ENCODE data around the gene ITPR2.
"Not testable (repeated sequence)": the region's sequence is repeated elsewhere in the genome, so short reads cannot be mapped to it uniquely, and the experiment has no call there.

The ITPR2 gene

DNA sequence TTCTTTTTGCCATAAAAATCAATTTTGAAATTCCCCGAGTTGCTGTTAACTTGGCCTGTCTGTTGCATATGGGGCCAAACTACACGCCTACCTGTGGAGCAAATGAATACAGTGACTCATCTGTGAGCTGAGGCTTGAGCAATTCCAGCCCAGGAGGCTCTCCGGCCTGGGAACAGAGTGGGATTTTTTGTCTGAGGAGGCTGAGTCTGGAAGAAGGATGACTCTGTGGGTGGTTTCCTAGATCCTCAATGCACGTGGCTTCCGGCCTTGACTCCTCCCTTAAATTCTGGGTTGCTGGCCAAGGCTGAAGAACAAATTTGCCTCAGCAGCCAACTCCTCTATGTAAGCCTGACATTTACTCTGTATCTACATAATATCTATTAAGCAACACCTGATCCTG is 513.5 kb downstream of the ITPR2 start:
- no peak for DNase-seq

DNA sequence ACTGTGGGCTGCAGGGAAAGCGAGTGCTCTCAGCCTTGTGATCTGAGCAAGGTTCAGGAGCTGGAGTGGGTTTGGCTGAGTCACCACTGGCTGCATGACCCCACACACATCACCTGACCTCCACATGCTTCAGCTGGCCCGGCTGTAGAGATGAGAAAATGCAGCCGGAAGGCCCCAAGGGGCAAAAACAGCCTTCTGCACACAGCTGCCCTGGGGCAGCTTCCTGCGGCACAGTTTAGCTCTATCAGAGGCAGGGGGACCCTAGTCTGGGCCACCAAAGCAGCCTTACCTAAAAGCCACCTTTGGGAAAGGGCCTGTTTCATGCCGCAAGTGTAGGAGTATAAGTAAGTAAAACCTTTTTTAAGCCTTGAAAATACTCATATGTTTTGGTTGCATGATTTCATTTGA is 514.3 kb downstream of the ITPR2 start:
- DNase-seq = no peak

DNA sequence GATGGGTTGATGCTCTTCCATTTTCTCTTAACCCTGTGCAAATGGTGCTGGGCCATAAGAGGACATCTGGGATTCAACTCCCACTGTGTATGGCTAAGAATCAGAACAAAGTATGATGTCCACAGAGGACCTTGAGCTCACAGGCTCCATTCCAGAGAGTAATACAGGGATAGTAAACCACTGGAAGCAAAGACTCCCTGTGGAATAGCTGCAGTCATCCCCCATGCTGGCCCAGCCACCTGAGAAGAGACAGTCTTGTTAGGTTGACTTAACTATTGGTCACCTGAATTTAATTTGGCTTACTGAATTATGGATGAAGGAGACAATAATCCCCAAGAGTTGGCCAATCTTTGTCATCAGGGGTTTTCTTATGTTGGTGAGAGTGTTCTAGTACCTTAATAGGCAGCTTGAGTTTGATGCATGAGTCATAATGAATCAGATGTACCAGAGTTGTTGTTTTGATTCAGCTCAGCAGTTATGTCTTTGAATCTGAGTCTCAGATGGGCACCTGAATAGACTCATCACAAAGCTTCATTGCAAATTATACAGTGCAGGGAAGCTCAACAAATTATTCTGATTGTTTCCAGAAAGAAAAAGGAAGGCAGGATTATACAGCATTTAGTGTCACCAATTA is 514.9 kb downstream of the ITPR2 start:
- DNase-seq = no peak

DNA sequence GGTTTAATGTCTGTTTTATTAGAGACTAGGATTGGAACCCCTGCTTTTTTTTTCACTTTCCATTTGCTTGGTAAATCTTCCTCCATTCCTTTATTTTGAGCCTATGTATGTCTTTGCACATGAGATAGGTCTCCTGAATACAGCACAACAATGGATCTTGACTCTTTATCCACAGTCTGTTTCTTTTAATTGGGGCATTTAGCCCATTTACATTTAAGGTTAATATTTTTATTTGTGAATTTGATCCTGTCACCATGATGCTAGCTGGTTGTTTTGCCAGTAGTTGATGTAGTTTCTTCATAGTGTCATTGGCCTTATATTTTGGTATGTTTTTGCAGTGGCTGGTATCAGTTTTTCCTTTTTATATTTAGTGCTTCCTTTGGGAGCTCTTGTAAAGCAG is 518.9 kb downstream of the ITPR2 start:
- not testable (repeated sequence) for DNase-seq

DNA sequence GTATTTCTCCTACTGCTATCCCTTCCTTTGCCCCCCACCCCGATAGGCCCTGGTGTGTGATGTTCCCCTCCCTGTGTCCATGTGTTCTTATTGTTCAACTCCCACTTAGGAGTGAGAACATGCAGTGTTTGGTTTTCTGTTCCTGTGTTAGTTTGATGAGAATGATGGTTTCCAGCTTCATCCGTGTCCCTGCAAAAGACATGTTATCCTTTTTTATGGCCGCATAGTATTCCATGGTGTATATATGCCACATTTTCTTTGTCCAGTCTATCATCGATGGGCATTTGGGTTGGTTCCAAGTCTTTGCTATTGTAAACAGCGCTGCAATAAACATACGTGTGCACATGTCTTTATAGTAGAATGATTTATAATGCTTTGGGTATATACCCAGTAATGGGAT is 522.5 kb downstream of the ITPR2 start:
- DNase-seq = not testable (repeated sequence)

DNA sequence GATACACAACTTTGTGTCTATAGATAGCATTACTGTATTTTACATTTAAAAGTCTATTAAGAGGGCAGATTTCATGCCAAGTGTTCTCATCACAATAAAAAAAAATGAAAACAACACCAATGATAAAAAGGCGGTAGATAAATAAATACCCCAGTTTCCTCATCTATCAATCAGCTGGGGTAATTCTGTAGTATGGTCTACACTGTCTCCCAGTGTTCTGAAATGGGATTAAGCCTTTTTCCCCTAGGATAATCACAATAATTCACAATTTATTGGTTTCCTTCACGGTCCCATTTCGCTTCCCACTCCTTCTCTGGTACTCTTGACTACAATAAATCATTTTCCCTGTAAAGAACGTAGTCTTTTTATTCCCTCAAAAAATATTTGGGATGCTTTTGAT is 523.4 kb downstream of the ITPR2 start:
- no peak for DNase-seq

DNA sequence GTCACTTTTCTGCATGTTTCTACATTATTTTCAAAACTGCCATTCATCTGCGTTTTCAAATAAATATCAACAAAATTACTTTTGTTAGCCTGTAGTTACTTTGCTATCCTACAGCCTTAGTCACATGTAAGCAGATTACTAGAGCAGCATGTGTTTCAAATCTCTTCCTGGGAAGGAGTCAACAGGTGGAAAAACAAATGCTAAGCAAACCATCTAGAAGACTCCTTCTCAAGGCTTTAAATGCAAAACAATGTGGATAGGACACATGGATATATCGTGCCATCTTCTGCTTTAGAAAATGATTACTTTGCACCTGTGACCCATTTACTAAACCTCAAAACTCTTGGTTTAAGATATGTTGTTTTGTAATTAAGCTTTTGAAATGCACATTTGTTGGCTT is 528.7 kb downstream of the ITPR2 start:
- no peak for DNase-seq

DNA sequence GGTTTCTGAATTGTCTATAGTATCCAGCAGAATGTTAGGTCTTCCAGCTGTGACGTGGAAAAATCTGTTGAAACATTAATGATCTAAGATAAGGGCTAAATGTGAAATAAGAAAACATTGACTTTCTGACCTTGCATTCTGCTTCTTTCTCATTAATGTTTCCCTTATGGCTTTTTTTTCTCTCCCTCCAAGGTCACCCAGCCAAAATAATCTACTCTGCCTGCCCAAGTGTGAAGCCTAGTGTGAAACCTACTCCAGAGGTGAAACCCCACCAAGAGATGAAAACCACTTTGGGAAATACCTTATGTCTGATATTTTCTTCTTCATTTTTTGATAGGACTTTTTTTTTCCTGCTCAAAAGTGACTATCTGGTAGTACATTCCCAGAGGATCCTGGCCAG is 529.6 kb downstream of the ITPR2 start:
- no peak for DNase-seq

DNA sequence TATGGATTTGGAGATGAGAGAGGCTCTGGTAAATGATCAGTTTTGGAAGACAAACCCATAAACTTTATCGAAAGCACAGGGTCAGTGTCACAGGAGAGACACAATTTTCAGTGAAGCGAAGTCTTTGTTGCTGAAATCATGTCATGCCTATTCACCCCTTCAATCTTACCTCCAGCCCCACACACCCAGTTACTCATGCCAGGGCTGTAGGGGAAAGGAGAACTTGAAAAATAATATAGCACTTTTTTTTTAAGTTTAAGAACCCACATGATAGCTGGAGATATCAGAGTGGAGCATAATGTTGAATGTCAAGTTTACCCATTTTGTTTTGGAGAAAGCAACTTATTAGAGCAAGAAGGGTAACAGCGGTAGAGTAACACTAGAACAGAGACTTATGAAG is 530.2 kb downstream of the ITPR2 start:
- DNase-seq = no peak

DNA sequence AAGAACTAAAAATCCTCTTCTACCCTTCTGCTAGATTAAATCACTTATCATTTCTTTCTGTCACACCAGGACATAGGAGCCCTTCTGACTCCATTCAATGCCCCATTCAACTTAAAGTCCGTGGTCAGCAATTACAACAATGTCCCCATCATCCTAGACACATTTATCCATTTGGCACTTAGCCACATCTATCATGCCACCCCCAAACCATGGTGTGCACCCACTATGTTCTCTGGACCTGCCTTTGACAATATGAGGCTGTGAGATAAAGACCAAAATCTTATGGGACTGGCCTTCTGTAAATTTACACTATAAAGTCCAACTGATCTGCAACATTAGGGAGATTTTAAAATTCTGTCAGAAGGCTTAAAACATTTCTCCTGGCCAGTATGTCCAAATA is 533.2 kb downstream of the ITPR2 start:
- no peak for DNase-seq

DNA sequence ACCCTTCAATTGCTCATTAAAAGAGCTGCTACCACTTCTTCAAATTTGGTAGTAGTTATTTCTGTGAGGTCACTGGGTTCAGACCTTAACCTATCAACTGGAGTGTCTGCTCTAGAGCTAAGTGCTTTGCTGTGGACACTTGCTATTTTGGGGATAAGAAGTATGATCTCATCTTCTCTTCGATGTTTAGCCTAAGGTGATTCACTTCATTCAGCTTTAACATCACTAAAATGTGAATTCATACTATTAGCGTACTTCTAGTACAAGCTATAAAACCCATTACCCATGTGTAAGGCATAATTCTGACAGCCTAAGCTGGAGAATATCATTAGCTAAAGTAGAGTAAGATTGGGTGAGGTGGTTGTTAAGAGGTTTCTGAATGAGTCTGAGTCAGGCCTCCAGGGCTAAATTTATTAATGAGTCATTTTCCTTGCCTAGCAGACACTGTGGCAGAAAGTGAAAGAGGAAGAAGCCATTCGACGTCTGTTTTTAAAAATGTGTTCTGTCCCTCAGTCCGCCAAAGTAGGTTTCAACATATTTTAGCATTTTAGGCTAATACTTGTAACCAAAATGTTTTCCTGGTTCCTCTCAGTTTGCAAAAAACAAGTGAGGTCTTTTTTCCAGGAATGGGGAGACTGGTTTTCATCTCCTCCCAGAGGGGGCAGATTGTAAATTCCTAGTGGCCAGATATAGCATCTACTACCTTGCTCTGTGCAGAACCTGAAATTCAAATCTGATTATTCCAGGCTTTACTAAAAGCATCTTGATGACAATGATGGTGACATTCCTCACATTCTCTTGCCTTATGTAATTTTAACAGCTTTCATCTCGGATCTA is 534.0 kb downstream of the ITPR2 start:
- DNase-seq = no peak

DNA sequence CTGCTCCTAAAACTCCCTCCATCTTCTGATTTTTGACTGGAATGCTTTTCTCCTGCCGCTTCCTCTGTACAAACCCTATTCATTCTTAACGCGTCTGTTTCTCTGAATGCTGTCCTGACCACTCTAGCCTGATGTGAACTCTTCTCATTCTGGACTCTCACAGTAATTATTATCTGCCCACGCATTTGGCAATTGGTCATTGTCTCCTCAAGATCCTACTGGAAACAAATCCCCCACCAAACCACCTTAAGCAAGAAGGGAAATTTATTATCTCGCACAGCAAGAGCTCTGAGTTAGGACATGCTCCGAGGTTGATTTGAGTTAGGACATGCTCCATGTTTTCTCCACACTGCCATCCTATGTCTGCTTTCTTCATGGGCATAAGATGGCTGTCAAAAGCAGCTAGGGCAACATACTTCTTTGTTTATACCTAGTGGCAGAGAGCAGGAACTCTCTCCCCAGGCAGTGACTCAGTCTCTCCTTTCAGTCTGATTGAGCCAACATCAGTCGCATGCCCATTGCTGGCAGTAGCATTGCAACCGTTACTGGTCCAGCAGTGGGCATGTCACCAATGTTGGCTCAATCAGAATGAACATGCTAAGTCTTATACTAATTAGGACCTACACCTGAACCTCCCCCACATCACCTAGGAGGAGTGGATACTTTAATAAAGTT is 535.5 kb downstream of the ITPR2 start:
- no peak for DNase-seq

DNA sequence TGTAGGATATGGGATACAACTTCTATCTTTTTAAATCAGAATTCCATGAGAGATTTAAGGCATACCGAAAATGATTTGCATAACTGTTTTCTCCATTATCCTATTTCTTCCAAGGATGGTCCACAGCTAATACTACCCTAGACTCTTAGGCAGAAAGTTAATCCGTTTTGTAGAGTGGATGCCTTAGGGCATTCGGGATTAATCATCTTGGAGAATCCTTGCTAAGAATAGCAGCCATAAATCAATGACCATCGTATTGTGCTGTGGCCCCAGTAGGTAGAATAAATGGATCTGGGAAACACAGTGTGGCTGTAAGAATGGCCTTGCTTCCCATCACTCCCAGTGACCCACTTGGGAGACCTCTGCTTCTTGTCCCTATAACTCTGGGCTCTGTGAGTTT is 538.0 kb downstream of the ITPR2 start:
- no peak for DNase-seq

DNA sequence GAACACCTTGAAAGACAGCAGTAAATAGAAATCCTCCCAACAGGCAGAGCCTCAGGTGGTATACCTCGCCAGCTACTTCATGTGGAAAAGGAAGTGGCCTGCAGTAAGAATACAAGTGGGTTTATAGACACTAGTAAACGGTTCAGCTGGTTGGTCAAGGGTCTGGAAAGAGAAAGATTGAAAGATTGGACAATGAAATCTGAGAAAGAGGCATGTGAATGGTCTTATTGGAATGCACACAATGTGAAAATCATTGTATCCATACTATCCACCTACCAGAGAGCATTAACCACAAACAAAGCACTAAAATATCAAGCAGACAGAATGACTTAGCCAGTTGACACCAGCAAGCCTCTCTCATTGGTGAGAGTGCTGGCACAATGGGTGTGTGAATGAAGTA is 539.4 kb downstream of the ITPR2 start:
- DNase-seq = no peak

DNA sequence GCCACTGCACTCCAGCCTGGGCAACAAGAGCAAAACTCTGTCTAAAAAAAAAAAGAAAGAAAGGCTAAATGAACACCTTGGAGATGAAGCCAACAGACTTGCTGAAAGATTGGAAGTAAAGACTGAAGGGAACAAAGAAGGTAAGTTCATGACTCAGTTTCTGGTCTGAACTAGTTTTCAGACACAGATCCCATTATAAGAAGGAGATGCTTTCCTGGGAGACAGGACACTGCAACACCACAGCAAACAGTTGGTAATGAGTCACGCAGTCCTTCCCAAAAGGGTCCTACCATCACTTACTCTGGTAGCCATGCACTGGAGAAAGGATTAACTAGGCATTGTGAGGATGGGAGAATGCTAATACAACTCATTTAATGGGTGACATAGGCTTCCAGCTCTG is 540.4 kb downstream of the ITPR2 start:
- DNase-seq = no peak

DNA sequence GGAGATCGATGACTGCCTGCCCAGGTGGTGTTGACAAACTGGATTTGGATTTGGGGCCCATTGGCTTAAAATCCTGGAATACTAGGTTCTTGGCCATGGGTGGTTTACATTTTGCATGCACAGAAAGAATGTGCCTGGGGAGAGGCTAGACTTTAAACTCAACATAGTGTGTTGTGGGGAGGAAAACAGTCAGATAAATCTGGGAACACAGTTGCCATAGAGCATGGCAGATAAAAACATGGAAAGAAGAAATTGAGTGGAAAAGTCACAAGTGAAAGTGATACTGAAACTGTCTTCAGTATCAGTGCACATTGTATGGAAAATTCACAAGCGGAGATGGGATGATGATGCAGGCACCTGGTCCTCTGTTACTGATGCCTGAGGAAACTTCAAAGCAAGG is 542.4 kb downstream of the ITPR2 start:
- no peak for DNase-seq

DNA sequence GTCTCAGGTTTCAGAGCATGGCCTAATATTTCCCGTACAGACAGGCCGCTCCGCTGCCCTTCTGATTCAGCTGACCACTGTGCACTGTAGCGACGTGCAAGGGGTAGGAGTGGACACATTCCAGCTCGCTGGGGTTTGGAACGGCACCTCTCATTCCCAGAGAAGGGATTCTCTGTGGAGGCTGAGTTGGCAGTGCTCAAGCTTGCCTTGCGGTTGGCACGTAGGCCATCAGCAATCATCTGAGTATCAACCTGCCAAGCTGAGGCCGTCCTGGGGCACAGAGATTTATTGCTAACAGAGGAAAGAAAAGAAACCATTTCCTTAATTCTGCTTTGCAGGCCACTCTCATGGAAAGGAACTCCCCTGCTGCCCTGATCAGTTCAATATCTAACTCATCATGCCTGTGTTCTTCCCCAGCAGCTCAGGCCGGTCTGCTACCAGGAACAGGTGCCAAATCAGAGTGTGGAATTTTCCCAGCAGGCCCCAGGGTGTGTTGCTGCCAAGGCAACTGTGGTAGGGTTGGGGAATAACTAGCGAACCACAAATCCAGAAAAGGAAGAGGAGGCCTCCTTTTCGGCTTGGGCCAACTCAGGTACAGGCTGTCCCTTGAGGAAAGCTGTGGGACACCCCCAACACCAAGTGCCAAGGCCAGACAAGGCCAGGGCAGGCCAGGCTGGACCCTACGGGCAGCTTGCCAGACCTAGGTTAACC is 545.2 kb downstream of the ITPR2 start:
- DNase-seq = no peak

All from NCI-H2227 treated with DMSO at 0.1 percent for 48 hours (cell line).